Caco-2 (cell line): Measurements from ENCODE around the gene SPATA1. TPM values are rescaled to one million over a fixed set of nuclear protein-coding genes. Genes with fewer than 3 reads are reported as not detected.

ENCODE experiments used
- BruUV-seq: library from RNA; stranded (reverse); fragments of 400-500 nt; replicated peaks from 2 replicates; lab custom pipeline; 2021; lab: Mats Ljungman, UMichigan
- CTCF ChIA-PET: fragments of 300-600 bp; sonication (Branson Sonifier 250); formaldehyde crosslinking; loops from one replicate; lab custom pipeline; 2022; ENCODE audit warnings: antibody characterized with exemption; lab: Charles Lee
- POLR2A ChIA-PET: fragments of 300-600 bp; sonication (Branson Sonifier 250); formaldehyde crosslinking; loops from one replicate; lab custom pipeline; 2022; ENCODE audit warnings: antibody characterized with exemption; lab: Charles Lee
- DNase-seq, 2 experiments: peaks; one replicate each; pipeline versions ENCODE4 v3.0.0 to v3.0.0-alpha.2; 2020 to 2022
- H3K27me3 ChIP-seq: replicated peaks from 2 replicates; pipeline ENCODE4 v1.6.0; 2011; ENCODE audit warnings: low read length; ENCODE audit not compliant: control insufficient read depth, insufficient read depth
- H3K36me3 ChIP-seq: 2 replicates; pipeline ENCODE4 v1.5.1; 2011; ENCODE audit warnings: low read length; ENCODE audit not compliant: control insufficient read depth, insufficient read depth
- H3K4me1 ChIP-seq: fragments of 250-450 bp; sonication (Bioruptor Pico); 2 replicates; pipeline ENCODE4 v1.5.1; 2020; ENCODE audit warnings: mild to moderate bottlenecking
- H3K4me3 ChIP-seq: 2 replicates; pipeline ENCODE4 v1.5.1; 2011; ENCODE audit warnings: low read depth, mild to moderate bottlenecking, control low read depth, low read length
- H3K9me3 ChIP-seq: fragments of 250-450 bp; sonication (Bioruptor Pico); 2 replicates; pipeline ENCODE4 v1.5.1; 2020; ENCODE audit warnings: mild to moderate bottlenecking, moderate library complexity
- H3K27ac Mint-ChIP-seq: one replicate; pipeline ENCODE4 v1.8.0; 2022; ENCODE audit warnings: mixed read lengths; ENCODE audit not compliant: unreplicated experiment
- H3K27me3 Mint-ChIP-seq: one replicate; pipeline ENCODE4 v1.8.0; 2022; ENCODE audit warnings: mixed read lengths; ENCODE audit not compliant: insufficient read depth, unreplicated experiment
- H3K36me3 Mint-ChIP-seq: one replicate; pipeline ENCODE4 v1.8.0; 2022; ENCODE audit warnings: mild to moderate bottlenecking, mixed read lengths; ENCODE audit not compliant: insufficient read depth, unreplicated experiment
- H3K4me1 Mint-ChIP-seq: one replicate; pipeline ENCODE4 v1.8.0; 2022; ENCODE audit warnings: low read depth, mixed read lengths; ENCODE audit not compliant: unreplicated experiment
- H3K4me3 Mint-ChIP-seq: one replicate; pipeline ENCODE4 v1.8.0; 2022; ENCODE audit warnings: mild to moderate bottlenecking, moderate library complexity, mixed read lengths; ENCODE audit not compliant: unreplicated experiment
- H3K9me3 Mint-ChIP-seq: one replicate; pipeline ENCODE4 v1.8.0; 2022; ENCODE audit warnings: mixed read lengths; ENCODE audit not compliant: unreplicated experiment
- intact Hi-C: fragments of 100-400 bp; cut with micrococcal nuclease; formaldehyde crosslinking; loops from one replicate; pipeline ENCODE4 v1.10.0; 2022; ENCODE audit not compliant: unreplicated experiment
- total RNA-seq: library from RNA; stranded (reverse); gene quantifications from 2 replicates; pipeline ENCODE4 v1.2.3, GENCODE V29; 2022
- TF ChIP-seq, protein P1 (sequence below), 2 experiments: fragments of 200-600 bp in 1 of 2; IDR thresholded peaks; 1 replicate in 1 of 2; 2 replicates in 1 of 2; pipeline versions ENCODE4 v1.5.1 to v1.8.0; 2011 to 2022; ENCODE audit warnings: antibody characterized with exemption in 1 of 2, control low read depth in 1 of 2, inconsistent platforms in 1 of 2, low read depth in 1 of 2, low read length in 1 of 2, mild to moderate bottlenecking in 1 of 2, moderate library complexity in 1 of 2; ENCODE audit not compliant: insufficient read depth in 1 of 2, severe bottlenecking in 1 of 2, unreplicated experiment in 1 of 2

Gene SPATA1
- total RNA-seq, 1 experiment from 2014 or later: 0.57 TPM

DNA sequence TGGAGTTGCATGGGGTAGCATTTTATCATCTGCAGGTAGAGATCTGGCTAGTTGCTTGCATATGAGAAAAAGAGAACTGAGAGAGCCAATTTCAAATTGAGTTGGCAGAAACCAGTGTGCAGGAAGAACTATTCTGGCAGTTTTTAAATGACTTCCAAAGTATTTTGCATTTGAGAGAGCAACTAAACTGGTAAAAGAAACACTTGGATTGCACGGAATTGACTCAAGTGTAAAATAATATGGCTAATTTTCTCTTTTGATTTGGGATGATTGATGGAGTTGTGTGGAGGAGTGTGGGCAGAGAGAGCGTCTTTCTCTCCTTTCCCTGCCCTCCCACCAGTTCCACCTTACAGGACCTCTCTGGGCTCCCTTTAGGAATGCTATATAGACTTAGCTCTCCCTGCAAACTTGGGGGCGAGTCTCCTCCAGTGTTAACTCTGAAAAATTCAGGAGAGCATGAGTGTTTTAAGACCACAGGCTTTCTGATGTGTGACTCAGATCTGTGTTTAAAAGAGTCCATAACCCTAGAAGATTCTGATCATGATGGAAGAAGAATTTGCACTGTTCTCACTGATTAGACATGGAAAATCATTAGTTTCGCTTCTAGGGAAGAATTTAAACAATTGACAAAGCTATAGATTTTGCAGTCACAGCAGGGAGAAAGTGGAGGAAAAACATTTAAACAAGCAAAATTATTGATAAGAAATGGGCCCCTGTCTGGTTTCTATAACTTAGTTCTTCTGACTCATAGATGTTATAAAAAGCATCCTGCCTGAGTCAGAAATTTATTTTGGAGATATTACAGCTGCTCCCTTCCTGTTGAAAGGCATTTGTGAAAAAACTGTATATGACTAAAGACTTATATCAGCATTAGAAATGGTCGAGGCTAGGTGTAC, 92.9 kb downstream of the SPATA1 start:
- intact Hi-C loops: no loop called here
- no peak overlapping the region for H3K4me3 ChIP-seq
- ChIA-PET CTCF (no interaction called here), POLR2A (no interaction called here)
- no peaks in the 10 kb centered on the region for H3K36me3 ChIP-seq
- no peaks in the 10 kb centered on the region for H3K27me3 ChIP-seq
- TF ChIP-seq, protein P1, sequence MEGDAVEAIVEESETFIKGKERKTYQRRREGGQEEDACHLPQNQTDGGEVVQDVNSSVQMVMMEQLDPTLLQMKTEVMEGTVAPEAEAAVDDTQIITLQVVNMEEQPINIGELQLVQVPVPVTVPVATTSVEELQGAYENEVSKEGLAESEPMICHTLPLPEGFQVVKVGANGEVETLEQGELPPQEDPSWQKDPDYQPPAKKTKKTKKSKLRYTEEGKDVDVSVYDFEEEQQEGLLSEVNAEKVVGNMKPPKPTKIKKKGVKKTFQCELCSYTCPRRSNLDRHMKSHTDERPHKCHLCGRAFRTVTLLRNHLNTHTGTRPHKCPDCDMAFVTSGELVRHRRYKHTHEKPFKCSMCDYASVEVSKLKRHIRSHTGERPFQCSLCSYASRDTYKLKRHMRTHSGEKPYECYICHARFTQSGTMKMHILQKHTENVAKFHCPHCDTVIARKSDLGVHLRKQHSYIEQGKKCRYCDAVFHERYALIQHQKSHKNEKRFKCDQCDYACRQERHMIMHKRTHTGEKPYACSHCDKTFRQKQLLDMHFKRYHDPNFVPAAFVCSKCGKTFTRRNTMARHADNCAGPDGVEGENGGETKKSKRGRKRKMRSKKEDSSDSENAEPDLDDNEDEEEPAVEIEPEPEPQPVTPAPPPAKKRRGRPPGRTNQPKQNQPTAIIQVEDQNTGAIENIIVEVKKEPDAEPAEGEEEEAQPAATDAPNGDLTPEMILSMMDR (IDR thresholded peaks at IDR 0.05; ENCODE audit: insufficient read depth in 1 of 2, low read depth in 1 of 2, low read length in 1 of 2, severe bottlenecking in 1 of 2, unreplicated experiment in 1 of 2): no peak
- Mint-ChIP-seq H3K36me3 (no peaks in the 10 kb centered on the region), H3K27me3 (no peaks in the 10 kb centered on the region), H3K4me1 (no peaks in the 10 kb centered on the region), H3K4me3 (no peak overlapping the region), H3K9me3 (peaks cover 11% of the 10 kb centered on the region), H3K27ac (no peak overlapping the region)
- no peaks in the 10 kb centered on the region for H3K4me1 ChIP-seq
- BruUV-seq: no TSS peak
- DNase-seq: no peak
- H3K9me3 ChIP-seq: no peaks in the 10 kb centered on the region

DNA sequence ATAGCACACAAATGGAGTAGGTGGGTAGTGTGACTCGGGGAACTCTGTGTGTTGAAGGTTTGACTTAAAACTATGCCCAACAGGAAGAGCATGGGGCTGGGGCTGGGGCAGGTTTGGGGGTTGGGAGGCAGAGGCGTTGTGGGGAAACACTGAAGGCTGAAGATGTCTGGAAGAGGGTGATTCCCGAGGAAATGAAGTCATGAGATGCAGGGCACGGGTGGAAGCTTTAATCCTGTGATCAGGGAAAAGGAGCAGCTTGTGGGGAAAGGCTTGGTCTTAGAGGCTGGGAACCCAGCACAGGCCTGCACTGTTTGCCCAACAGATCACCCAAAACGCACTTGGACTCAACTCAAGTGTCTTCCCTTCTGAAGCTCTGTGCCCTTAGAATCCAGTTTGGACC, 94.6 kb downstream of the SPATA1 start:
- BruUV-seq: no TSS peak
- Mint-ChIP-seq H3K27me3 (no peaks in the 10 kb centered on the region), H3K36me3 (no peaks in the 10 kb centered on the region), H3K9me3 (peaks cover 15% of the 10 kb centered on the region), H3K4me3 (no peak overlapping the region), H3K27ac (no peak overlapping the region), H3K4me1 (no peaks in the 10 kb centered on the region)
- DNase-seq: no peak
- TF ChIP-seq, protein P1 (IDR thresholded peaks at IDR 0.05; ENCODE audit: insufficient read depth in 1 of 2, low read depth in 1 of 2, low read length in 1 of 2, severe bottlenecking in 1 of 2, unreplicated experiment in 1 of 2): no peak
- Histone ChIP-seq H3K36me3 (no peaks in the 10 kb centered on the region), H3K4me1 (no peaks in the 10 kb centered on the region), H3K9me3 (peaks cover 4% of the 10 kb centered on the region; the same call in 1 of the 2 replicates), H3K4me3 (no peak overlapping the region), H3K27me3 (no peaks in the 10 kb centered on the region)
- intact Hi-C loops: no loop called here
- CTCF ChIA-PET: no interaction called here
- POLR2A ChIA-PET: no interaction called here

DNA sequence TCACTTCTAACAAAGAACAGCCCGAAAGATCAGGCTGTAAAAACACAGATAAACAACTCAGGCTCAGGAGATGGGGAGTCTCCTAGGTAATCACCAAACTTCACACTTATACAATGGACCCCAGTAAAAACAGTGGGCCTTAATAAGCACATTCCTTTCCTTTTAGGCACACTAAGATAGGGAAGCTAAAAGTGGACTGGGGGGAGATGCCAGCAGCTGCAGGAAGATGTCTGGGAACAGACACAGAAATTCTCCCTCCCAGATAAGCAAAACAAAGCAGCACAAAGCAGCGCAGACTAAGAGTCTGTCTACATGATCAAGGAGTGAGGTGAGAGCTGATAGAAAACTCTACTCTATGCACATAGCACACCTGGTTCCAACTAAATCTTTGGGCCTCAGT, 97.0 kb downstream of the SPATA1 start:
- H3K27ac Mint-ChIP-seq: no peak overlapping the region

More for the DNA sequence above, 97.0 kb downstream of the SPATA1 start:
- Histone ChIP-seq H3K4me3 (no peak overlapping the region), H3K36me3 (no peaks in the 10 kb centered on the region), H3K27me3 (no peaks in the 10 kb centered on the region), H3K4me1 (no peaks in the 10 kb centered on the region), H3K9me3 (peaks cover 4% of the 10 kb centered on the region; the same call in 1 of the 2 replicates)
- TF ChIP-seq, protein P1 (IDR thresholded peaks at IDR 0.05; ENCODE audit: insufficient read depth in 1 of 2, low read depth in 1 of 2, low read length in 1 of 2, severe bottlenecking in 1 of 2, unreplicated experiment in 1 of 2): no peak
- Mint-ChIP-seq H3K9me3 (peaks cover 27% of the 10 kb centered on the region), H3K36me3 (no peaks in the 10 kb centered on the region), H3K4me3 (no peak overlapping the region), H3K4me1 (no peaks in the 10 kb centered on the region), H3K27me3 (no peaks in the 10 kb centered on the region)
- BruUV-seq: no TSS peak
- intact Hi-C loops: no loop called here
- no peak for DNase-seq
- POLR2A ChIA-PET: no interaction called here
- CTCF ChIA-PET: interaction anchor here (0.6 kb wide), 1 partner anchor 605 kb away, joined by 3 read pairs; no protein-coding TSS in a partner anchor
